RWPE1 (cell line): ENCODE measurements around the gene HSF5.
"Not testable (repeated sequence)": the region's sequence is repeated elsewhere in the genome, so short reads cannot be mapped to it uniquely, and the experiment has no call there.

ENCODE experiments used
- CTCF ChIA-PET: fragments of 350-600 bp; sonication (Branson Sonifier 250); formaldehyde crosslinking; extraction: SDS; loops from one replicate; lab custom pipeline; 2021; lab: Yijun Ruan, JAX
- POLR2A ChIA-PET: fragments of 400-600 bp; formaldehyde crosslinking; extraction: SDS; loops from one replicate; lab custom pipeline; 2020; ENCODE audit warnings: antibody characterized with exemption; ENCODE audit not compliant: low non-redundant PET; lab: Yijun Ruan, JAX
- DNase-seq: peaks from one replicate; pipeline ENCODE4 v3.0.0; 2012; ENCODE audit warnings: low spot score
- H3K27ac ChIP-seq: fragments of 450-650 bp; 2 replicates; pipeline ENCODE4 v1.5.1; 2017
- CTCF ChIP-seq: fragments of 450-650 bp; conservative IDR thresholded peaks from 2 replicates; pipeline ENCODE4 v1.5.1; 2017; ENCODE audit warnings: low read depth, mild to moderate bottlenecking

Gene HSF5

GRCh38 chr17:58503866-58504265 lies 15.7 kb upstream of the HSF5 start:
- no peak overlapping the region for H3K27ac ChIP-seq
- no peak for DNase-seq
- TF ChIP-seq CTCF: no peak
- CTCF ChIA-PET: no interaction called here
- POLR2A ChIA-PET: no interaction called here

GRCh38 chr17:58503134-58503533 lies 14.9 kb upstream of the HSF5 start:
- H3K27ac ChIP-seq, POLR2A ChIA-PET, DNase-seq: not testable (repeated sequence)
- CTCF ChIA-PET: interaction anchor here (0.7 kb wide), 1 partner anchor 367 kb away, joined by 3 read pairs; no protein-coding TSS in a partner anchor

- no peak for TF ChIP-seq CTCF
- DNase-seq: no peak
- ChIA-PET POLR2A (no interaction called here), CTCF (no interaction called here)
- no peak overlapping the region for H3K27ac ChIP-seq
Observed at GRCh38 chr17:58501451-58501850, 13.2 kb upstream of the HSF5 start.

- no peak for DNase-seq
- no peak for TF ChIP-seq CTCF
- CTCF ChIA-PET: no interaction called here
- POLR2A ChIA-PET: no interaction called here
- H3K27ac ChIP-seq: no peak overlapping the region
Observed at GRCh38 chr17:58498177-58498828, 10.1 kb upstream of the HSF5 start.

- no peak for TF ChIP-seq CTCF
- ChIA-PET POLR2A (no interaction called here), CTCF (interaction anchor here (0.6 kb wide), 1 partner anchor 1250 kb away, joined by 3 read pairs; no protein-coding TSS in a partner anchor)
- DNase-seq: no peak
- no peak overlapping the region for H3K27ac ChIP-seq
Observed at GRCh38 chr17:58493506-58493905, 5.3 kb upstream of the HSF5 start.

GRCh38 chr17:58492238-58493121 lies 4.3 kb upstream of the HSF5 start:
- H3K27ac ChIP-seq: no peak overlapping the region
- no peak for TF ChIP-seq CTCF
- POLR2A ChIA-PET: no interaction called here
- CTCF ChIA-PET: interaction anchor here (0.6 to 0.7 kb wide), 2 partner anchors 364 to 520 kb away, joined by 3 read pairs; no protein-coding TSS in a partner anchor
- DNase-seq: no peak
